ENCODE data around the gene SAPCD2. TPM values are rescaled to one million over a fixed set of nuclear protein-coding genes. Genes with fewer than 3 reads are reported as not detected.

SAPCD2 gene
- total RNA-seq, 1 experiment from 2014 or later: 29.8 TPM

DNA sequence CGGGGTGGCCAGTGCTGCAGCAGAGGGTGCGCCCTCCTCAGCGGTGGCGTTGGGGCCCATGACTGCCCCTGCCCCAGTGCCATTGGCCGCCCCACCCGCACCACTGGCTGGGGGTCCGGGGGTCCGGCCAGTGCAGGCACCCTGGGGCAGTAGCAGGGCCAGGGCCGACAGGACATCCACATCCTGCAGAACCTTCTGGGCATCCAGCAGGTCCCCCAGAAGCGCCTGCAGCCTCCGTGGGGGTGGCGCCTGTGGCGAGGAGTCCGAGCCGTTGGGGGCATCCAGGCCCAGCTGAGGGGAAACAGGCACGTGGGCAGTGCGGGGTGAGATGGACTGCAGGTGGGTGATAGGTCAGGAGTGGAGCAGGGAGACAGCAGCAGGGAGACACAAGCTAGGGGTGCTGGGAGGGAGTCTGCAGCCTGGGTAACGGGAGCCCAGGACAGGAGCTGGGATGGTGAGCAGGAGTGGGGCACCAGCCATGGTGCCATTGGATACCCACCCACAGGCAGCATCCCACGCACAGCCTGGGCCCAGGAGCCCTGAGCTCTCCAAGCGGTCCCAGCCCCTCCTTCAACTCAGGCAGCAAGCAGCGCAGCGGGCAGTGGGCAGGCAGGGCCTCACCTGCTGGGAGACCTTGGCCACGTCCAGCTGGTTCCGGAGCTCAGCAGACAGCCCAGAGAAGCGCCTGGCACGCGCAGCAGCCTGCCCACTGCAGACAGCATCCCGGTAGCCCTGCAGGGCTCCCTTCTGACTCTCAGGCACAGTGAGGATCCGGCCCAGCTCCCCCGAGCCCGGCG is 49.4 kb downstream of the SAPCD2 start:
- Histone ChIP-seq H2BK20ac (ENCODE audit: low read depth, low read length, poor library complexity, severe bottlenecking) (no peak overlapping the region), H2BK5ac (ENCODE audit: insufficient read length, low read length) (no peak overlapping the region), H3K56ac (ENCODE audit: insufficient read length, low read depth, low read length) (no peak overlapping the region), H3K79me2 (ENCODE audit: insufficient read depth, low read length) (no peaks in the 10 kb centered on the region), H4K20me1 (ENCODE audit: control insufficient read depth, insufficient read depth, insufficient read length) (no peaks in the 10 kb centered on the region), H2AFZ (ENCODE audit: low read length) (no peak overlapping the region), H4K5ac (ENCODE audit: insufficient read length, low read depth, low read length) (no peak overlapping the region), H3K4ac (ENCODE audit: low read depth, low read length) (no peak overlapping the region), H3K9me3 (ENCODE audit: control insufficient read depth, low read depth, low read length) (no peaks in the 10 kb centered on the region), H3K23ac (ENCODE audit: insufficient read length, low read depth, low read length) (no peak overlapping the region), H3K14ac (ENCODE audit: insufficient read depth, low read length) (no peak overlapping the region), H2BK15ac (ENCODE audit: low read depth, low read length) (no peak overlapping the region), H3T11ph (ENCODE audit: low read length) (no peak overlapping the region), H3K4me2 (ENCODE audit: insufficient read depth, insufficient read length, low read length) (no peak overlapping the region), H4K91ac (ENCODE audit: insufficient read length, low read depth, low read length) (no peak overlapping the region), H2BK120ac (ENCODE audit: low read depth, low read length, poor library complexity, severe bottlenecking) (no peak overlapping the region), H3K4me1 (ENCODE audit: insufficient read depth, low read length) (no peaks in the 10 kb centered on the region), H2BK12ac (ENCODE audit: insufficient read length, low read depth, low read length) (no peak overlapping the region), H3K27ac (ENCODE audit: insufficient read length, low read depth, low read length) (no peak overlapping the region), H3K18ac (ENCODE audit: insufficient read length, low read depth, low read length) (no peak overlapping the region), H3K9ac (ENCODE audit: extremely low read depth, insufficient read length, low read length) (no peak overlapping the region), H3K23me2 (ENCODE audit: insufficient read length, low read depth, low read length, poor library complexity, severe bottlenecking) (no peaks in the 10 kb centered on the region), H3K79me1 (ENCODE audit: insufficient read depth, low read depth, low read length, poor library complexity, severe bottlenecking) (no peaks in the 10 kb centered on the region), H4K8ac (replicated peaks; ENCODE audit: insufficient read length, low read depth, low read length) (no peak overlapping the region), H2AK5ac (ENCODE audit: insufficient read length, low read length) (no peak overlapping the region), H3K27me3 (ENCODE audit: insufficient read depth, low read length) (no peaks in the 10 kb centered on the region)
- no peak for DNase-seq
- peaks cover 2 to 9% of the 10 kb centered on the region in 2 experiments; a peak in 3 of 4 replicates for H3K4me1 Mint-ChIP-seq
- no CpG with 5 or more reads among the region's 32 CpGs for WGBS (ENCODE audit: extremely low coverage, insufficient read length, low lambda C conversion rate)
- H3K27me3 Mint-ChIP-seq (ENCODE audit: low read depth): no peaks in the 10 kb centered on the region
- no peaks in the 10 kb centered on the region for H3K9me3 Mint-ChIP-seq
- TF ChIP-seq, protein P1, sequence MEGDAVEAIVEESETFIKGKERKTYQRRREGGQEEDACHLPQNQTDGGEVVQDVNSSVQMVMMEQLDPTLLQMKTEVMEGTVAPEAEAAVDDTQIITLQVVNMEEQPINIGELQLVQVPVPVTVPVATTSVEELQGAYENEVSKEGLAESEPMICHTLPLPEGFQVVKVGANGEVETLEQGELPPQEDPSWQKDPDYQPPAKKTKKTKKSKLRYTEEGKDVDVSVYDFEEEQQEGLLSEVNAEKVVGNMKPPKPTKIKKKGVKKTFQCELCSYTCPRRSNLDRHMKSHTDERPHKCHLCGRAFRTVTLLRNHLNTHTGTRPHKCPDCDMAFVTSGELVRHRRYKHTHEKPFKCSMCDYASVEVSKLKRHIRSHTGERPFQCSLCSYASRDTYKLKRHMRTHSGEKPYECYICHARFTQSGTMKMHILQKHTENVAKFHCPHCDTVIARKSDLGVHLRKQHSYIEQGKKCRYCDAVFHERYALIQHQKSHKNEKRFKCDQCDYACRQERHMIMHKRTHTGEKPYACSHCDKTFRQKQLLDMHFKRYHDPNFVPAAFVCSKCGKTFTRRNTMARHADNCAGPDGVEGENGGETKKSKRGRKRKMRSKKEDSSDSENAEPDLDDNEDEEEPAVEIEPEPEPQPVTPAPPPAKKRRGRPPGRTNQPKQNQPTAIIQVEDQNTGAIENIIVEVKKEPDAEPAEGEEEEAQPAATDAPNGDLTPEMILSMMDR (conservative IDR thresholded peaks at IDR 0.05): no peak
- H3K36me3 Mint-ChIP-seq (ENCODE audit: insufficient read depth in 1 of 3, low read depth in 3 of 3): peaks cover 2 to 10% (median 4%) of the 10 kb centered on the region in 3 experiments; a peak in 3 of 7 replicates
- H3K27ac Mint-ChIP-seq: no peak overlapping the region
- H3K4me3 Mint-ChIP-seq: no peak overlapping the region

Data from H9 (cell line).